HG03520 (cell line): ENCODE results near the gene RCOR1.
"Not testable (repeated sequence)": the region's sequence is repeated elsewhere in the genome, so short reads cannot be mapped to it uniquely, and the experiment has no call there.

ENCODE experiments used
- ATAC-seq: cut with Tn5 transposase; IDR thresholded peaks from one replicate; pipeline ENCODE4 v1.9.1; 2021; ENCODE audit warnings: mild to moderate bottlenecking, moderate library complexity; ENCODE audit not compliant: unreplicated experiment

Gene RCOR1

GRCh38 chr14:102591944-102592762 lies at the start of gene RCOR1:
Gene RCOR1 (plus strand): TSS chr14:102592649. CDS start chr14:102592887, 238 bp downstream.
- ATAC-seq: peak; percentile 61

GRCh38 chr14:102544046-102544746 lies 48.3 kb upstream of the RCOR1 start:
- no peak for ATAC-seq

- no peak for ATAC-seq
These were observed 47.5 kb upstream of the RCOR1 start for GRCh38 chr14:102544747-102545460.

GRCh38 chr14:102545461-102546265 lies 46.8 kb upstream of the RCOR1 start:
- ATAC-seq: no peak

GRCh38 chr14:102548616-102549240 lies 43.7 kb upstream of the RCOR1 start:
- ATAC-seq: no peak

GRCh38 chr14:102550927-102551401 lies 41.5 kb upstream of the RCOR1 start:
- ATAC-seq: not testable (repeated sequence)

GRCh38 chr14:102551995-102552705 lies 40.3 kb upstream of the RCOR1 start:
- ATAC-seq: no peak

GRCh38 chr14:102554821-102555819 lies 37.3 kb upstream of the RCOR1 start:
- ATAC-seq: no peak

- ATAC-seq: no peak
These were observed 36.3 kb upstream of the RCOR1 start for GRCh38 chr14:102556098-102556677.

GRCh38 chr14:102557434-102558226 lies 34.8 kb upstream of the RCOR1 start:
- ATAC-seq: no peak

- no peak for ATAC-seq
These were observed 33.9 kb upstream of the RCOR1 start for GRCh38 chr14:102558556-102558955.

GRCh38 chr14:102560458-102561261 lies 31.8 kb upstream of the RCOR1 start:
- ATAC-seq: no peak

- peak; percentile 60 for ATAC-seq
These were observed 27.0 kb upstream of the RCOR1 start for GRCh38 chr14:102565331-102565887.

- ATAC-seq: peak; percentile 9
These were observed 26.5 kb upstream of the RCOR1 start for GRCh38 chr14:102565959-102566358.

- ATAC-seq: no peak
These were observed 24.3 kb upstream of the RCOR1 start for GRCh38 chr14:102568115-102568614.
